Fibroblast of pulmonary artery (primary cell): ENCODE measurements around the gene FMO3.

Source experiments
- DNase-seq: peaks from one replicate; pipeline ENCODE4 v3.0.0-alpha.2; 2010; ENCODE audit warnings: low read depth
- H3K4me3 ChIP-seq: replicated peaks from 2 replicates; pipeline ENCODE4 v1.5.1; 2011; ENCODE audit warnings: low read depth, mild to moderate bottlenecking, control low read depth, low read length, moderate library complexity
- CTCF ChIP-seq: IDR thresholded peaks from 2 replicates; pipeline ENCODE4 v1.5.1; 2011; ENCODE audit warnings: mild to moderate bottlenecking, control low read depth, low read length, inconsistent platforms; ENCODE audit errors: missing control alignments

Gene FMO3

GRCh38 chr1:171087896-171088295 is 2.8 kb upstream of the FMO3 start:
- H3K4me3 ChIP-seq: no peak overlapping the region
- DNase-seq: no peak
- TF ChIP-seq CTCF: no peak

GRCh38 chr1:171103862-171104261 is 13.2 kb downstream of the FMO3 start:
- no peak for TF ChIP-seq CTCF
- no peak for DNase-seq
- H3K4me3 ChIP-seq: no peak overlapping the region

GRCh38 chr1:171107262-171107940 is 16.7 kb downstream of the FMO3 start:
- no peak overlapping the region for H3K4me3 ChIP-seq
- TF ChIP-seq CTCF: no peak
- DNase-seq: peak; percentile 46

- no peak overlapping the region for H3K4me3 ChIP-seq
- no peak for TF ChIP-seq CTCF
Measured at GRCh38 chr1:171107969-171108368, 17.3 kb downstream of the FMO3 start.

GRCh38 chr1:171109966-171110365 is 19.3 kb downstream of the FMO3 start:
- no peak for TF ChIP-seq CTCF
- no peak overlapping the region for H3K4me3 ChIP-seq

More at GRCh38 chr1:171107969-171108368, 17.3 kb downstream of the FMO3 start:
- no peak for DNase-seq

GRCh38 chr1:171110621-171111326 is 20.1 kb downstream of the FMO3 start:
- H3K4me3 ChIP-seq: no peak overlapping the region
- TF ChIP-seq CTCF: no peak
- peak; percentile 59 for DNase-seq

More at GRCh38 chr1:171109966-171110365, 19.3 kb downstream of the FMO3 start:
- no peak for DNase-seq
